Stomach (tissue), 9 donors: Measurements from ENCODE around the gene HTR6. TPM values are rescaled to one million over a fixed set of nuclear protein-coding genes. Genes with fewer than 3 reads are reported as not detected.

ENCODE experiments used
- DNase-seq, 2 donors: peaks; one replicate each; pipeline versions ENCODE4 v3.0.0 to v3.0.0-alpha.2; 2013 to 2019
- H3K27ac ChIP-seq, 5 donors: fragments of 200-600 bp in 4 of 5; sonication (generic) in 4 of 5; one replicate each; pipeline ENCODE4 v1.5.1; 2013 to 2019; ENCODE audit warnings: mild to moderate bottlenecking in 1 of 5, moderate library complexity in 1 of 5
- H3K27me3 ChIP-seq, 3 donors: fragments of 200-600 bp; sonication (generic); one replicate each; pipeline ENCODE4 v1.5.1; 2017 to 2019; ENCODE audit warnings: mixed run types in 1 of 3
- H3K36me3 ChIP-seq, 4 donors: fragments of 200-600 bp; sonication (generic); 1 replicate in 3 of 4; 2 replicates in 1 of 4; pipeline ENCODE4 v1.5.1; 2016 to 2019
- H3K4me1 ChIP-seq, 4 donors: fragments of 200-600 bp; sonication (generic); one replicate each; pipeline ENCODE4 v1.5.1; 2016 to 2019
- H3K4me3 ChIP-seq, 4 donors: fragments of 200-600 bp; sonication (generic) in 3 of 4; one replicate each; pipeline ENCODE4 v1.5.1; 2016 to 2019; ENCODE audit warnings: mild to moderate bottlenecking in 1 of 4
- H3K9me3 ChIP-seq, 4 donors: fragments of 200-600 bp; sonication (generic); one replicate each; pipeline ENCODE4 v1.5.1; 2016 to 2019
- CTCF ChIP-seq, 7 experiments: fragments of 450-650 bp in 4 of 7; fragments of 200-600 bp in 3 of 7; sonication (generic) in 3 of 7; IDR thresholded peaks; one replicate each; pipeline ENCODE4 v1.5.1; 2016 to 2019; ENCODE audit warnings: antibody characterized with exemption in 7 of 7, control low read depth in 2 of 7, mild to moderate bottlenecking in 1 of 7
- EP300 ChIP-seq: sonication (generic); formaldehyde crosslinking; IDR thresholded peaks from one replicate; pipeline ENCODE4 v1.6.1; 2017; ENCODE audit warnings: antibody characterized with exemption
- POLR2A ChIP-seq, 4 donors: fragments of 450-650 bp; IDR thresholded peaks; one replicate each; pipeline ENCODE4 v1.6.1; 2016; ENCODE audit warnings: antibody characterized with exemption in 4 of 4, control low read depth in 2 of 4, mild to moderate bottlenecking in 1 of 4, moderate library complexity in 1 of 4
- POLR2AphosphoS5 ChIP-seq, 3 donors: sonication (generic); formaldehyde crosslinking; IDR thresholded peaks; one replicate each; pipeline ENCODE4 v1.6.1; 2016; ENCODE audit warnings: antibody characterized with exemption in 3 of 3
- WGBS, 5 donors: extraction: QIAGEN DNeasy Blood & Tissue Kit in 3 of 5; methylation state at CpG; one replicate each; pipeline versions ENCODE4 v1.1.5 to v1.1.7; 2013 to 2018; 5-methylcytosine and 5-hydroxymethylcytosine counted together
- intact Hi-C: fragments of 100-400 bp; cut with DNase I; formaldehyde crosslinking; loops from one replicate; pipeline ENCODE4 v1.15.1; 2023; ENCODE audit warnings: low total_unique reads
- polyA plus RNA-seq, 3 donors: library from polyadenylated mRNA; stranded (reverse); fragments of 200-250 nt; gene quantifications; one replicate each; pipeline ENCODE4 v1.2.3, GENCODE V29; 2013
- total RNA-seq, 5 donors: library from RNA; depleted of rRNA; stranded (reverse); fragments of >200 nt; gene quantifications; one replicate each; pipeline versions ENCODE4 v1.1.0 to v1.2.3, GENCODE V29; 2014 to 2016
- donor health status: healthy with polysubstance abuse.
- donor health status: Bipolar disorder and iron deficiency.
- donor health status: healthy.

The HTR6 gene
- total and polyA plus RNA-seq, 8 donors: not detected

- intact Hi-C loops: no loop called here
- no peaks in the 10 kb centered on the region for H3K9me3 ChIP-seq
Measured at GRCh38 chr1:19661721-19662228, 2.9 kb upstream of the HTR6 start.

GRCh38 chr1:19662313-19662712 lies 2.4 kb upstream of the HTR6 start:
- no peak for TF ChIP-seq POLR2AphosphoS5 (IDR thresholded peaks at IDR 0.05)
- WGBS, 5 donors: 62 to 75% (median 69%) methylated on average over 3 of the region's 3 CpGs
- DNase-seq: no peak
- Histone ChIP-seq H3K4me3 (no peak overlapping the region), H3K27ac (no peak overlapping the region), H3K36me3 (peaks cover 0 to 16% (median 16%) of the 10 kb centered on the region in 4 donors), H3K9me3 (no peaks in the 10 kb centered on the region), H3K4me1 (peaks cover 13 to 30% (median 25%) of the 10 kb centered on the region in 4 donors), H3K27me3 (peaks cover 21 to 63% (median 36%) of the 10 kb centered on the region in 3 donors)
- intact Hi-C loops: no loop called here

More at GRCh38 chr1:19661721-19662228, 2.9 kb upstream of the HTR6 start:
- DNase-seq: peak in 1 of 2 donors; percentile 74
- Histone ChIP-seq H3K27ac (no peak overlapping the region), H3K36me3 (peaks cover 2 to 22% (median 21%) of the 10 kb centered on the region in 4 donors), H3K4me1 (peaks cover 13 to 30% (median 25%) of the 10 kb centered on the region in 4 donors), H3K27me3 (peaks cover 21 to 58% (median 31%) of the 10 kb centered on the region in 3 donors), H3K4me3 (no peak overlapping the region)
- TF ChIP-seq POLR2A (IDR thresholded peaks at IDR 0.05) (no peak), POLR2AphosphoS5 (IDR thresholded peaks at IDR 0.05) (no peak), CTCF (IDR thresholded peaks at IDR 0.05) (peak in 4 of 7 experiments; percentile 37 to 79 (median 50)), EP300 (no peak)
- 12 to 18% (median 16%) methylated on average over 9 of the region's 9 CpGs for WGBS, 5 donors

DNA sequence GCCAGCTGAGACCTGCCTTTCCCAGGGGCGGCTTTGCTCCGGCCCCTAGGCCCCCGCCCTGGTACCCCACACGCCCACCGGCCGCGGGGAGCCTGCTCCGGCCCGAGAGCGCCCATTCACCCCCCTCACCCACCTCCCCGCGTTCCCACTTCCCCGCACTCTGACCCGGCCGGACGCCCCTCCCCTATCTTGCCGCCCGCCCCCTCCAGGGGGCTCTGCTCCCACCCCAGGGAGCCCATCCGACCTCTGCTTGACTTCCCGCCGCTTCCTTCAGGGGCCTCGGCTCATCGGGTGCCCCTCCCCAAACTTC lies 466 bp downstream of the HTR6 start:
- Histone ChIP-seq H3K9me3 (no peaks in the 10 kb centered on the region), H3K4me1 (peaks cover 13 to 21% (median 18%) of the 10 kb centered on the region in 4 donors), H3K36me3 (no peaks in the 10 kb centered on the region), H3K4me3 (peak overlapping the region; percentile 25 to 47 (median 38)), H3K27me3 (peaks cover 21 to 92% (median 36%) of the 10 kb centered on the region in 3 donors), H3K27ac (no peak overlapping the region)
- DNase-seq: no peak
- TF ChIP-seq CTCF (IDR thresholded peaks at IDR 0.05) (no peak), POLR2AphosphoS5 (IDR thresholded peaks at IDR 0.05) (no peak), POLR2A (IDR thresholded peaks at IDR 0.05) (no peak), EP300 (no peak)
- WGBS, 5 donors: 0 to 2% (median 0%) methylated on average over 7 to 23 of the region's 23 CpGs
- intact Hi-C loops: no loop called here

DNA sequence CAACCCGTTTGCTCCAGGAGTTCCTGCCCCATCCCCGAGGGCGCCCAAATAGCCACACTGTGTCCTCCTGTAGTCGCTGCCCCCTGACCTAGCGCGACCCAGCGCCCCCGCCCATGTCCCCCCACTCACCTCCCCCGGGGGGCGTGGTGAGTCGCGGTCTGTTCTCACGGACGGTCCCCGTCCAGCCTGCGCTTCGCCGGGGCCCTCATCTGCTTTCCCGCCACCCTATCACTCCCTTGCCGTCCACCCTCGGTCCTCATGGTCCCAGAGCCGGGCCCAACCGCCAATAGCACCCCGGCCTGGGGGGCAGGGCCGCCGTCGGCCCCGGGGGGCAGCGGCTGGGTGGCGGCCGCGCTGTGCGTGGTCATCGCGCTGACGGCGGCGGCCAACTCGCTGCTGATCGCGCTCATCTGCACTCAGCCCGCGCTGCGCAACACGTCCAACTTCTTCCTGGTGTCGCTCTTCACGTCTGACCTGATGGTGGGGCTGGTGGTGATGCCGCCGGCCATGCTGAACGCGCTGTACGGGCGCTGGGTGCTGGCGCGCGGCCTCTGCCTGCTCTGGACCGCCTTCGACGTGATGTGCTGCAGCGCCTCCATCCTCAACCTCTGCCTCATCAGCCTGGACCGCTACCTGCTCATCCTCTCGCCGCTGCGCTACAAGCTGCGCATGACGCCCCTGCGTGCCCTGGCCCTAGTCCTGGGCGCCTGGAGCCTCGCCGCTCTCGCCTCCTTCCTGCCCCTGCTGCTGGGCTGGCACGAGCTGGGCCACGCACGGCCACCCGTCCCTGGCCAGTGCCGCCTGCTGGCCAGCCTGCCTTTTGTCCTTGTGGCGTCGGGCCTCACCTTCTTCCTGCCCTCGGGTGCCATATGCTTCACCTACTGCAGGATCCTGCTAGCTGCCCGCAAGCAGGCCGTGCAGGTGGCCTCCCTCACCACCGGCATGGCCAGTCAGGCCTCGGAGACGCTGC lies 1.1 kb downstream of the HTR6 start:
- intact Hi-C loops: no loop called here
- no peak for TF ChIP-seq EP300
- no peak for TF ChIP-seq CTCF (IDR thresholded peaks at IDR 0.05)
- TF ChIP-seq POLR2AphosphoS5 (IDR thresholded peaks at IDR 0.05): no peak
- no peak for TF ChIP-seq POLR2A (IDR thresholded peaks at IDR 0.05)

More for the DNA sequence above, 1.1 kb downstream of the HTR6 start:
- Histone ChIP-seq H3K36me3 (no peaks in the 10 kb centered on the region), H3K27ac (no peak overlapping the region), H3K4me1 (peaks cover 13 to 19% (median 16%) of the 10 kb centered on the region in 4 donors), H3K4me3 (peak overlapping the region in 3 of 4 donors; percentile 35 to 47 (median 42)), H3K27me3 (peaks cover 21 to 97% (median 36%) of the 10 kb centered on the region in 3 donors), H3K9me3 (no peaks in the 10 kb centered on the region)
- DNase-seq: no peak
- 7 to 17% (median 14%) methylated on average over 28 to 84 of the region's 84 CpGs for WGBS, 5 donors
